ACC112 (cell line): Measurements from ENCODE around the gene ENPEP.
"Not testable (repeated sequence)": the region's sequence is repeated elsewhere in the genome, so short reads cannot be mapped to it uniquely, and the experiment has no call there.

Experiments used
- H2AFZ ChIP-seq: fragments of 200-600 bp; sonication (generic); one replicate; pipeline ENCODE4 v1.6.0; 2017; ENCODE audit warnings: antibody characterized with exemption, low read length; ENCODE audit not compliant: unreplicated experiment
- H3K27ac ChIP-seq: fragments of 200-600 bp; sonication (generic); 2 replicates; pipeline ENCODE4 v1.5.1; 2014; ENCODE audit warnings: low read depth, mild to moderate bottlenecking, antibody characterized with exemption, low read length, moderate library complexity
- H3K27me3 ChIP-seq: fragments of 200-600 bp; sonication (generic); 2 replicates; pipeline ENCODE4 v1.6.1; 2014; ENCODE audit warnings: mild to moderate bottlenecking, antibody characterized with exemption, low read length, moderate library complexity, mixed read lengths; ENCODE audit not compliant: insufficient read depth
- H3K36me3 ChIP-seq: fragments of 200-600 bp; sonication (generic); 2 replicates; pipeline ENCODE4 v1.6.1; 2016; ENCODE audit warnings: mild to moderate bottlenecking, antibody characterized with exemption, low read length, moderate library complexity, mixed read lengths; ENCODE audit not compliant: insufficient read depth
- H3K4me1 ChIP-seq: fragments of 200-600 bp; sonication (generic); one replicate; pipeline ENCODE4 v1.6.1; 2016; ENCODE audit warnings: low read length, mixed read lengths; ENCODE audit not compliant: insufficient read depth, unreplicated experiment, control insufficient read depth
- H3K4me3 ChIP-seq: fragments of 200-600 bp; sonication (generic); 2 replicates; pipeline ENCODE4 v1.5.1; 2014; ENCODE audit warnings: mild to moderate bottlenecking, low read depth, low read length
- H3K79me2 ChIP-seq: fragments of 200-600 bp; sonication (generic); one replicate; pipeline ENCODE4 v1.6.0; 2016; ENCODE audit warnings: low read length; ENCODE audit not compliant: control insufficient read depth, unreplicated experiment, insufficient read depth

The ENPEP gene

GRCh38 chr4:110550260-110550659, 74.3 kb downstream of the ENPEP start:
- Histone ChIP-seq H2AFZ (no peak overlapping the region), H3K4me1 (peaks cover 4% of the 10 kb centered on the region), H3K27ac (no peak overlapping the region), H3K36me3 (no peaks in the 10 kb centered on the region), H3K27me3 (no peaks in the 10 kb centered on the region), H3K4me3 (no peak overlapping the region), H3K79me2 (no peaks in the 10 kb centered on the region)

GRCh38 chr4:110553197-110553596, 77.2 kb downstream of the ENPEP start:
- H3K4me3 ChIP-seq = no peak overlapping the region
- H2AFZ ChIP-seq = no peak overlapping the region
- no peaks in the 10 kb centered on the region for H3K27me3 ChIP-seq
- no peaks in the 10 kb centered on the region for H3K79me2 ChIP-seq
- H3K4me1 ChIP-seq = peaks cover 4% of the 10 kb centered on the region
- H3K36me3 ChIP-seq = no peaks in the 10 kb centered on the region
- no peak overlapping the region for H3K27ac ChIP-seq

GRCh38 chr4:110567214-110567613, 91.3 kb downstream of the ENPEP start:
- H3K36me3 ChIP-seq = no peaks in the 10 kb centered on the region
- no peaks in the 10 kb centered on the region for H3K4me1 ChIP-seq
- no peaks in the 10 kb centered on the region; the same call in 1 of the 2 replicates for H3K27me3 ChIP-seq
- no peak overlapping the region for H3K27ac ChIP-seq
- no peak overlapping the region for H2AFZ ChIP-seq
- no peaks in the 10 kb centered on the region for H3K79me2 ChIP-seq
- no peak overlapping the region for H3K4me3 ChIP-seq

- H3K4me1 ChIP-seq, H3K27ac ChIP-seq, H3K4me3 ChIP-seq, H3K27me3 ChIP-seq, H3K36me3 ChIP-seq, H3K79me2 ChIP-seq, H2AFZ ChIP-seq: not testable (repeated sequence)
Observed at GRCh38 chr4:110576696-110577095, 100.7 kb downstream of the ENPEP start.

GRCh38 chr4:110586131-110586850, 110.3 kb downstream of the ENPEP start:
- 0 out of 2 replicates have a peak, but pooled peaks cover 4% of the 10 kb centered on the region for H3K27me3 ChIP-seq
- no peaks in the 10 kb centered on the region for H3K36me3 ChIP-seq
- H3K4me3 ChIP-seq = peak overlapping the region; percentile 75
- no peaks in the 10 kb centered on the region for H3K79me2 ChIP-seq
- H3K4me1 ChIP-seq = no peaks in the 10 kb centered on the region
- peak overlapping the region; percentile 90 for H2AFZ ChIP-seq
- H3K27ac ChIP-seq = no peak overlapping the region

GRCh38 chr4:110587666-110588285, 111.8 kb downstream of the ENPEP start:
- Histone ChIP-seq H3K36me3 (no peaks in the 10 kb centered on the region), H3K27me3 (peaks cover 6% of the 10 kb centered on the region; the same call in 1 of the 2 replicates), H3K4me3 (no peak overlapping the region), H3K4me1 (no peaks in the 10 kb centered on the region), H3K27ac (no peak overlapping the region), H3K79me2 (no peaks in the 10 kb centered on the region), H2AFZ (no peak overlapping the region)

GRCh38 chr4:110589297-110589696, 113.3 kb downstream of the ENPEP start:
- Histone ChIP-seq H3K79me2 (no peaks in the 10 kb centered on the region), H3K36me3 (no peaks in the 10 kb centered on the region), H3K4me1 (no peaks in the 10 kb centered on the region), H2AFZ (no peak overlapping the region), H3K4me3 (no peak overlapping the region), H3K27me3 (peaks cover 5% of the 10 kb centered on the region), H3K27ac (no peak overlapping the region)

GRCh38 chr4:110595583-110595982, 119.6 kb downstream of the ENPEP start:
- Histone ChIP-seq H3K4me1 (no peaks in the 10 kb centered on the region), H3K36me3 (no peaks in the 10 kb centered on the region), H3K79me2 (no peaks in the 10 kb centered on the region), H3K4me3 (no peak overlapping the region), H2AFZ (no peak overlapping the region), H3K27me3 (peaks cover 44% of the 10 kb centered on the region), H3K27ac (no peak overlapping the region)

GRCh38 chr4:110596431-110596830, 120.5 kb downstream of the ENPEP start:
- no peak overlapping the region for H3K27ac ChIP-seq
- H3K4me1 ChIP-seq = no peaks in the 10 kb centered on the region
- no peaks in the 10 kb centered on the region for H3K79me2 ChIP-seq
- H3K27me3 ChIP-seq = peaks cover 51% of the 10 kb centered on the region
- no peak overlapping the region for H3K4me3 ChIP-seq
- H2AFZ ChIP-seq = no peak overlapping the region
- H3K36me3 ChIP-seq = no peaks in the 10 kb centered on the region

- no peaks in the 10 kb centered on the region for H3K4me1 ChIP-seq
- H3K4me3 ChIP-seq = no peak overlapping the region
- peaks cover 50% of the 10 kb centered on the region for H3K27me3 ChIP-seq
Observed at GRCh38 chr4:110597582-110597981, 121.6 kb downstream of the ENPEP start.

GRCh38 chr4:110602061-110602460, 126.1 kb downstream of the ENPEP start:
- H3K27me3 ChIP-seq = peaks cover 48% of the 10 kb centered on the region
- H2AFZ ChIP-seq = no peak overlapping the region
- H3K79me2 ChIP-seq = no peaks in the 10 kb centered on the region
- H3K36me3 ChIP-seq = no peaks in the 10 kb centered on the region
- H3K4me1 ChIP-seq = no peaks in the 10 kb centered on the region
- no peak overlapping the region for H3K4me3 ChIP-seq
- no peak overlapping the region for H3K27ac ChIP-seq

More at GRCh38 chr4:110597582-110597981, 121.6 kb downstream of the ENPEP start:
- Histone ChIP-seq H3K36me3 (no peaks in the 10 kb centered on the region), H2AFZ (no peak overlapping the region), H3K79me2 (no peaks in the 10 kb centered on the region), H3K27ac (no peak overlapping the region)
